GM19193 (cell line): ENCODE data around the gene LBH.

Experiments
- POLR2A ChIP-seq: IDR thresholded peaks from 4 replicates; pipeline ENCODE4 v1.6.1; 2011; ENCODE audit not compliant: insufficient read depth, insufficient read length; ENCODE audit errors: extremely low read depth

The LBH gene

GRCh38 chr2:30239308-30239985 lies 8.1 kb downstream of the LBH start:
- TF ChIP-seq POLR2A, result no peak

GRCh38 chr2:30239986-30240752 lies 8.8 kb downstream of the LBH start:
- no peak for TF ChIP-seq POLR2A

GRCh38 chr2:30243231-30243630 lies 11.9 kb downstream of the LBH start:
- TF ChIP-seq POLR2A, result no peak

GRCh38 chr2:30245364-30245763 lies 14.0 kb downstream of the LBH start:
- no peak for TF ChIP-seq POLR2A

GRCh38 chr2:30248791-30249190 lies 17.5 kb downstream of the LBH start:
- no peak for TF ChIP-seq POLR2A

- TF ChIP-seq POLR2A, result no peak
Measured at GRCh38 chr2:30249354-30249753, 18.0 kb downstream of the LBH start.

GRCh38 chr2:30250421-30250820 lies 19.1 kb downstream of the LBH start:
- TF ChIP-seq POLR2A, result no peak

GRCh38 chr2:30252723-30253701 lies 21.7 kb downstream of the LBH start:
- no peak for TF ChIP-seq POLR2A

- TF ChIP-seq POLR2A, result no peak
Measured at GRCh38 chr2:30253873-30254684, 22.7 kb downstream of the LBH start.

GRCh38 chr2:30254685-30255001 lies 23.3 kb downstream of the LBH start:
- no peak for TF ChIP-seq POLR2A

GRCh38 chr2:30255026-30255425 lies 23.7 kb downstream of the LBH start:
- no peak for TF ChIP-seq POLR2A

- no peak for TF ChIP-seq POLR2A
Measured at GRCh38 chr2:30255466-30256408, 24.4 kb downstream of the LBH start.

GRCh38 chr2:30257266-30258214 lies 26.2 kb downstream of the LBH start:
- TF ChIP-seq POLR2A, result no peak

GRCh38 chr2:30259071-30259470 lies 27.7 kb downstream of the LBH start:
- TF ChIP-seq POLR2A, result no peak
